PC-9 (cell line): ENCODE measurements around the gene PTEN.

Experiments used
- EZH2 ChIP-seq: fragments of 200-600 bp; sonication (generic); IDR thresholded peaks from 2 replicates; pipeline ENCODE4 v1.8.0; 2017; ENCODE audit warnings: antibody characterized with exemption, low read depth
- TF ChIP-seq, protein P1 (sequence below): fragments of 200-600 bp; sonication (generic); conservative IDR thresholded peaks from 2 replicates; pipeline ENCODE4 v1.6.1; 2017; ENCODE audit warnings: mixed run types, antibody characterized with exemption, mild to moderate bottlenecking, moderate library complexity

DNA sequence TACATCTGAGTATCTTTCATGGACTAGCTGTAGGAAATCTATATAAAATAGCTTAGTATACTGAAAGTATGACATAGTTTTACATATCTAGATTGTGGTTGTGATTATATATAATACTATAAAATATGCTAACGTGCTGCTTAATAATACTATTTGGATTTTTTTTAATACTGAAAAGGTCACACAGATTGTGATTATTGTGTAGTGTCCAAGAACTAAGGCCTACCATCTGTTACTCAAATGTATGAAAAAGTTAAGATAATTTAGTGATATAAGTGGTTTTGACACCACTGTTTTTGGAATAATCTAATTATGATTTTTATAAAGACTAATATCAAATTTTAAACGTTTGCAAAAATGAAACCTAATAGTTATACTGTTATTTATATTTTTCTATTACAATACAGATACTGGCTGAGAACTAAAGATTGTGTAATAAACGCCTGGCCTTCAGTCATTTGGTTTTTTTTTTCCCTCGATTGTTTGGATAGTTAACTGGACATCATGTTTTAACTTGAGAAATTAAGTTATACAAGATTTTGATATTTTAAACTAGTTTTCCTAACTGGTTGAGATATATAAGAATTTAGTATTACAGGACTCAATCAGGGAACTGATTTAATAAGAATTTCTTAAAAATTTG lies 12.6 kb downstream of the PTEN start:
- TF ChIP-seq, protein P1, sequence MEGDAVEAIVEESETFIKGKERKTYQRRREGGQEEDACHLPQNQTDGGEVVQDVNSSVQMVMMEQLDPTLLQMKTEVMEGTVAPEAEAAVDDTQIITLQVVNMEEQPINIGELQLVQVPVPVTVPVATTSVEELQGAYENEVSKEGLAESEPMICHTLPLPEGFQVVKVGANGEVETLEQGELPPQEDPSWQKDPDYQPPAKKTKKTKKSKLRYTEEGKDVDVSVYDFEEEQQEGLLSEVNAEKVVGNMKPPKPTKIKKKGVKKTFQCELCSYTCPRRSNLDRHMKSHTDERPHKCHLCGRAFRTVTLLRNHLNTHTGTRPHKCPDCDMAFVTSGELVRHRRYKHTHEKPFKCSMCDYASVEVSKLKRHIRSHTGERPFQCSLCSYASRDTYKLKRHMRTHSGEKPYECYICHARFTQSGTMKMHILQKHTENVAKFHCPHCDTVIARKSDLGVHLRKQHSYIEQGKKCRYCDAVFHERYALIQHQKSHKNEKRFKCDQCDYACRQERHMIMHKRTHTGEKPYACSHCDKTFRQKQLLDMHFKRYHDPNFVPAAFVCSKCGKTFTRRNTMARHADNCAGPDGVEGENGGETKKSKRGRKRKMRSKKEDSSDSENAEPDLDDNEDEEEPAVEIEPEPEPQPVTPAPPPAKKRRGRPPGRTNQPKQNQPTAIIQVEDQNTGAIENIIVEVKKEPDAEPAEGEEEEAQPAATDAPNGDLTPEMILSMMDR: no peak
- TF ChIP-seq EZH2: no peak
